Endothelial cell of umbilical vein (primary cell): ENCODE measurements around the gene SNX5.

Experiments used
- EZH2 ChIP-seq: IDR thresholded peaks from 2 replicates; pipeline ENCODE4 v1.6.1; 2012; ENCODE audit warnings: borderline replicate concordance, low read depth, mild to moderate bottlenecking, moderate library complexity, low read length, inconsistent platforms; ENCODE audit not compliant: severe bottlenecking
- MYC ChIP-seq: IDR thresholded peaks from one replicate; pipeline ENCODE4 v1.6.1; 2011; ENCODE audit warnings: mild to moderate bottlenecking, low read depth, low read length
- POLR2A ChIP-seq: IDR thresholded peaks from 2 replicates; pipeline ENCODE4 v1.6.1; 2012; ENCODE audit warnings: low read depth, mild to moderate bottlenecking, control low read depth, low read length
- POLR2AphosphoS5 ChIP-seq: IDR thresholded peaks from 2 replicates; pipeline ENCODE4 v1.6.1; 2012; ENCODE audit warnings: low read depth, mild to moderate bottlenecking, control low read depth, low read length, moderate library complexity; ENCODE audit not compliant: insufficient read depth
- TF ChIP-seq, protein P1 (sequence below), 2 donors: IDR thresholded peaks; 1 replicate in 1 of 2; 2 replicates in 1 of 2; pipeline ENCODE4 v1.5.1; 2011; ENCODE audit warnings: low read length in 2 of 2, mild to moderate bottlenecking in 2 of 2, moderate library complexity in 2 of 2, control low read depth in 1 of 2, inconsistent platforms in 1 of 2, low read depth in 1 of 2; ENCODE audit not compliant: insufficient read depth in 1 of 2; ENCODE audit errors: extremely low read depth in 1 of 2
- TF ChIP-seq, protein P2 (sequence below): IDR thresholded peaks from 2 replicates; pipeline ENCODE4 v1.6.1; 2011; ENCODE audit not compliant: insufficient read depth, insufficient read length

DNA sequence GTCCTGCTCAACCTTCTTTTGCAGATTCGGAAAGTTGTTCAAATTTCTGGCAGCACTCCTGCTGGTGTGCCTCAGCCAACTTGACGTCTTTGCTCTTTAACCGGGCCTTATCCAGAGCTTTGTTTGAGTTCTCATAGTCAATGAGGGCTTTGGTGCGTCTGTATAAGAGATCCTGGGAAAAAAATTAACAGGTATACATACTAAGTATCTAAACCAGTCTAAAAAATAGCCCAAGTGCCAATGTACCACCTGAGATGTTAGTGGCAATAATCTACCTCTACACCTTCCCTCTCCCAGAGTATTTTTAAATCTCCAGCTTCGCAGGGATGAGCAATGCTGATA is 21.1 kb downstream of the SNX5 start:
- TF ChIP-seq EZH2 (no peak), POLR2A (no peak), POLR2AphosphoS5 (no peak), MYC (no peak)
- TF ChIP-seq, protein P1, sequence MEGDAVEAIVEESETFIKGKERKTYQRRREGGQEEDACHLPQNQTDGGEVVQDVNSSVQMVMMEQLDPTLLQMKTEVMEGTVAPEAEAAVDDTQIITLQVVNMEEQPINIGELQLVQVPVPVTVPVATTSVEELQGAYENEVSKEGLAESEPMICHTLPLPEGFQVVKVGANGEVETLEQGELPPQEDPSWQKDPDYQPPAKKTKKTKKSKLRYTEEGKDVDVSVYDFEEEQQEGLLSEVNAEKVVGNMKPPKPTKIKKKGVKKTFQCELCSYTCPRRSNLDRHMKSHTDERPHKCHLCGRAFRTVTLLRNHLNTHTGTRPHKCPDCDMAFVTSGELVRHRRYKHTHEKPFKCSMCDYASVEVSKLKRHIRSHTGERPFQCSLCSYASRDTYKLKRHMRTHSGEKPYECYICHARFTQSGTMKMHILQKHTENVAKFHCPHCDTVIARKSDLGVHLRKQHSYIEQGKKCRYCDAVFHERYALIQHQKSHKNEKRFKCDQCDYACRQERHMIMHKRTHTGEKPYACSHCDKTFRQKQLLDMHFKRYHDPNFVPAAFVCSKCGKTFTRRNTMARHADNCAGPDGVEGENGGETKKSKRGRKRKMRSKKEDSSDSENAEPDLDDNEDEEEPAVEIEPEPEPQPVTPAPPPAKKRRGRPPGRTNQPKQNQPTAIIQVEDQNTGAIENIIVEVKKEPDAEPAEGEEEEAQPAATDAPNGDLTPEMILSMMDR (IDR thresholded peaks at IDR 0.05; ENCODE audit: extremely low read depth in 1 of 2, insufficient read depth in 1 of 2, low read depth in 1 of 2, low read length in 2 of 2), result no peak
- TF ChIP-seq, protein P2, sequence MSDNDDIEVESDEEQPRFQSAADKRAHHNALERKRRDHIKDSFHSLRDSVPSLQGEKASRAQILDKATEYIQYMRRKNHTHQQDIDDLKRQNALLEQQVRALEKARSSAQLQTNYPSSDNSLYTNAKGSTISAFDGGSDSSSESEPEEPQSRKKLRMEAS, result no peak
